HAP-1 (cell line): Measurements from ENCODE around the gene TARBP2.

Experiments used
- DNase-seq, 2 experiments: peaks; one replicate each; pipeline ENCODE4 v3.0.0-alpha.2; 2016 to 2020; ENCODE audit warnings: low spot score in 2 of 2
- H3K27me3 ChIP-seq: fragments of 250-450 bp; sonication (Bioruptor Pico); 2 replicates; pipeline ENCODE4 v1.5.1; 2020; ENCODE audit warnings: low read depth, mild to moderate bottlenecking, moderate library complexity
- H3K36me3 ChIP-seq: fragments of 250-450 bp; sonication (Bioruptor Pico); replicated peaks from 2 replicates; pipeline ENCODE4 v1.5.1; 2020; ENCODE audit warnings: mild to moderate bottlenecking
- H3K4me1 ChIP-seq: fragments of 250-450 bp; sonication (Bioruptor Pico); 2 replicates; pipeline ENCODE4 v1.5.1; 2020; ENCODE audit warnings: mild to moderate bottlenecking
- H3K4me3 ChIP-seq: fragments of 250-450 bp; sonication (Bioruptor Pico); 2 replicates; pipeline ENCODE4 v1.5.1; 2020; ENCODE audit warnings: mild to moderate bottlenecking, moderate library complexity
- H3K9me3 ChIP-seq: fragments of 250-450 bp; sonication (Bioruptor Pico); 2 replicates; pipeline ENCODE4 v1.5.1; 2020; ENCODE audit warnings: mild to moderate bottlenecking, moderate library complexity
- in situ Hi-C: fragments of 300-500 bp; cut with MboI; formaldehyde crosslinking; loops from 3 replicates; pipeline ENCODE4 v1.14.3; 2020; ENCODE audit warnings: low sequenced_read_pairs, inconsistent platforms, mixed read lengths

TARBP2 gene

GRCh38 chr12:53481939-53482586 is 19.0 kb upstream of the TARBP2 start:
- no peak for DNase-seq
- in situ Hi-C loops: no loop called here
- H3K27me3 ChIP-seq: no peaks in the 10 kb centered on the region
- no peak overlapping the region for H3K4me3 ChIP-seq
- no peaks in the 10 kb centered on the region for H3K9me3 ChIP-seq
- peaks cover 20% of the 10 kb centered on the region for H3K4me1 ChIP-seq
- H3K36me3 ChIP-seq: peaks cover 94% of the 10 kb centered on the region

DNA sequence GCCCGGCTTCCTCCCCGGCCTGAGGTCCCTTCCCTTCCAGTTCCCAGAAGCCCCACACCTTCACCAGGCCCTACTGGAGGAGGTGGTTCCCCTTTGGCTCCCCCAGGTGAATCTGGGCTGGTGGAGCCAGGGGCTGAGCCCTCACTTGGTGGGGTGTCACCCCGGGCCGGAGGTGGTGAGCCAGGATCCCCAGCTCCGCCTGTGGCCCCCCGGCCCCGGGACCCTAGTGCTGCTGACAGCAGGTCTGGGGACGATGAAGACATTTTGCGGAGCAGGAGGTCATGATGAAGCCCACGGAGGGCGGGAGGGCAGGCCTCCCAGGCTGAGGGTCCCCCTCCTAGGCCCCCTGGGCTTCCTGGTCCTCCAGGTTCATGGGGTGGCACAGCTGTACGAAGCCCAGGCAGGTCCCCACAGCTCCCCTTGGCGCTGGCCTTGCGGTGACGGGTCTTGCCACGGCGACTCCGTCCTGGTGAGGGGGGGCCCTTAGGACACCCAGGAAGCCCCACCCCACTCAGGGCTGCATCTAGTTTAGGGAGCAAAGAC is 18.4 kb upstream of the TARBP2 start:
- Histone ChIP-seq H3K4me3 (no peak overlapping the region), H3K4me1 (peaks cover 20% of the 10 kb centered on the region), H3K27me3 (no peaks in the 10 kb centered on the region), H3K9me3 (no peaks in the 10 kb centered on the region), H3K36me3 (peaks cover 94% of the 10 kb centered on the region)
- in situ Hi-C loops: no loop called here
- DNase-seq: no peak

DNA sequence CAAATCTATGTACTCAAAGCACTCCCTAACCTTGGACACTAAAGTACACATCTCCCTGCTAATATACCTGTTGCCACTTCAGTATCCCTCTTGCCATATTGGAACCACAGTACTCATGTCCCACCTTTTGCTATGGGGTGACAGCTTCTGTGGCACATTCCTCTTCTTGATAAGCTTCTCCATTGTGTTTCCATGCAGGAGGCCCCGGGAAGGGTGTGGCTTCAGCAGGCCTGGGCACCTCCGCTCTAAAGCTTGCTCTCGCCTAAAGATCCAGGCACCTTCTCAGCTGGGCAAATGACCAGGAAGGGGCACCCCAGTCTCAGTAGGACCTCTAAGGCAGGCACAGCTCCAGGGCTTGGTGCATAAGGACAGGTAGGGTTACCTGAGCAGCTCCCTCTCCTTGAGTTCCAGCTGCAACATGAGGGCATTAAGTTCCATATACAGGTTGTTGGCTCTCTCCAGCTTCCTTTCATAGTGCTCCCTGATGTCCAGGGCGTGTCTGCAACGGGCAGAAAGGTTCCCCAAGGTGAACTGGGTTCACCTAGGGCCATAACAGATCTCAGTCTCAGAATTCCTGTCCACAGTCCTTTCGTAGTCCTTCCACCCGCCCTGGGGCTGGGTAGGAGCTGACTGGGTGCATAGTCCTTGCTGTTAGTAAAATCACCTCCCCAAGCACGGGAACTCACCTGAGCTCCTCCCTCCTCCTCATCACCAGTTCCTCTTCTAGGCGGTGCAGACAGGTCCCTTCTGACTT is 17.7 kb upstream of the TARBP2 start:
- Histone ChIP-seq H3K4me1 (peaks cover 20% of the 10 kb centered on the region), H3K9me3 (no peaks in the 10 kb centered on the region), H3K27me3 (no peaks in the 10 kb centered on the region), H3K4me3 (no peak overlapping the region), H3K36me3 (peaks cover 93% of the 10 kb centered on the region)
- in situ Hi-C loops: no loop called here
- DNase-seq: no peak

DNA sequence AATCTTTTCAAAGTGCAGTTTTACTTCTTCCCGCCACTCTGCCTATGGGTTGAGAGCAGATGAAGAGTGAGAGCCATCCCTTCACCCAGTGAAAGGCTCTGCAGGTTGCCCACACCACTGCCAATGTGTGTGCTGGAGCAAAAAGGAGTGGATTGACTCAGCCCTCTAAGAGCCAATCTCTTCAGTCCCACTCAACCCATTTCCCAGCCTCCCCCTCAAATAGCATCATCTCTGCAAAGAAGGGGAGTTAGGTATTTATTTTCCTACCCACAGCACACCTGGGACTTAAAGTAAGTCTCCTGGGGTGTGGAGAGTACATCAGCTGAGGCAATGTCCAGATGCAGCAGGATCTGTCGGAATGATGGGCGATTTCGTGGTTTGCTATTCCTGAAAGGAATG is 17.1 kb upstream of the TARBP2 start:
- H3K36me3 ChIP-seq: peaks cover 87% of the 10 kb centered on the region
- no peak overlapping the region for H3K4me3 ChIP-seq
- in situ Hi-C loops: no loop called here
- H3K27me3 ChIP-seq: no peaks in the 10 kb centered on the region
- DNase-seq: no peak
- H3K4me1 ChIP-seq: peaks cover 17% of the 10 kb centered on the region
- H3K9me3 ChIP-seq: no peaks in the 10 kb centered on the region

DNA sequence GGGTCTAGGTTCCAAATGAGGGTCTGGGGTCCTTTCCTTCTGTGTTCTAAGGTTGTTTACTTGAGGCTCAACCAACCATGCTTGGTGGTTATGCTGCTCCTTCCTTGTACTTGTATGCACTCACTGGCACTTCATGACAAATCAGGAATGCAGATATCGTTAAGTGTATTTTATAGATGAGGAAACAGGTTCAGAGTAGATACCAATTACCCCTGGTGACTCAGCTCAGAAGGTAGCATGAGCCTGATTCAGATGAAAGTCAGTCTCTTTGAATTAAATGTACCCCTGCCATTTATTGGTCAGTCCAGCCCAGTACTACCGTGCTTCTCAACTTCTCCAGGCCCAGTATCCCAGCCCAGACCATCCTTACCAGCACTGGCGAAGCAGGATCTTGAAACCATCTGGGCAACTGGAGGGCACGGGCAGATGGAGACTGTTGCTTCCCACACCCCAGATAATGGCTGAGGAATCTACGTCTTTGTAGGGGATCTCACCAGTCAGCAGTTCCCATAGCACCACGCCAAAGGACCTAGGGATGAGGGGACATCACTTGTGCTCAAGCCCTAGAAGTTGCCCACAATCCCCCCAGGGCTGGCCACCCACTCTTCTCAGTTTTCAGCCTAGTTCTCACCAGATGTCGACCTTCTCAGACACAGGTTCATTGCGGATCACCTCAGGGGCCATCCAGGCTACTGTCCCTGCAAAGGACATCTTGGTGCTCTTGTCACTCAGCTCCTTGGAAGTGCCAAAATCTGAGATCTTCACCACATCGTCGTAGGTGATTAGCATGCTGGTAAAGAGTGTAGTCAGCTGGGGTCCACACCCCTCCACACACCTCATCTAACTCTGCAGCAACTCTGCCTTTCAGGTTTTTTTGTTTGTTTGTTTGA is 16.2 kb upstream of the TARBP2 start:
- H3K27me3 ChIP-seq: no peaks in the 10 kb centered on the region
- no peaks in the 10 kb centered on the region for H3K9me3 ChIP-seq
- DNase-seq: no peak
- in situ Hi-C loops: no loop called here
- no peak overlapping the region for H3K4me3 ChIP-seq
- H3K4me1 ChIP-seq: peaks cover 11% of the 10 kb centered on the region
- H3K36me3 ChIP-seq: peaks cover 79% of the 10 kb centered on the region

DNA sequence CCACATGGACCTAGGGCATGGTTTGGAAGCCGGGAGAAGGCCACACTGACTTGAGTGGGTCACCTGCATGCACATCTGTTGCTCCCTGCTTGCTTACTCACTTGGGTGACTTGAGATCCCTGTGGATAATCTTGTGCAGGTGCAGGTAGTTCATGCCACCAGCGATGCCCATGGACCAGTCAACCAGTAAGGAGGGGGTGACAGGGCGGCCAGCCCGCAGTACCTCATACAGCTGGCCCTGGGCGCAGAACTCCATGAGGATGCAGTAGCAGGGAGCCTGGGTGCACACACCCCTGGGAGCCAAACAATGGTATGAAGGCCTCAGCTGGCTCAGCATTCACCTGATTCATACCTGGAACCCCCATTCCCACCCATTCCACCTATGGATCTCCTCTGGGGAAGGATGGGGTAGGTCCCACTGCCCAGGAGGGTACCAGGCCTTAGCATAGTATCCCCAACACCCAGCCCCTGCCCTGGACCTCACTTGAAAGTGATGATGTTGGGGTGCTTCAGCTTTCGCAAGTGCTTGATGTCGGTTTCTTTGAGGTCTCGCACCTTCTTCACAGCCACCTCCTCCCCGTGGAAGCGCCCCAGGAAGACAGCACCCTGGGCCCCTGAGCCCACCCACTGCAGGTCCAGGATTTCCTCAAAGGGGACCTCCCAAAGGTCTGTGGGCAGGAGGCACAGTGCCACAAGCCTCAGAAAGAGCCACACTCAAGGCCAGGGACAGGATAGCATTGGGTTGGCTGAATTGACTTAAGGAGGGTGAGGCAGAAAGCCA is 14.9 kb upstream of the TARBP2 start:
- H3K36me3 ChIP-seq: peaks cover 72% of the 10 kb centered on the region
- no peaks in the 10 kb centered on the region for H3K9me3 ChIP-seq
- in situ Hi-C loops: no loop called here
- no peak overlapping the region for H3K4me3 ChIP-seq
- H3K27me3 ChIP-seq: no peaks in the 10 kb centered on the region
- no peak for DNase-seq
- peaks cover under 1% of the 10 kb centered on the region; the same call in 1 of the 2 replicates for H3K4me1 ChIP-seq

GRCh38 chr12:53486736-53487487 is 14.2 kb upstream of the TARBP2 start:
- Histone ChIP-seq H3K36me3 (peaks cover 64% of the 10 kb centered on the region), H3K4me3 (no peak overlapping the region), H3K9me3 (no peaks in the 10 kb centered on the region), H3K4me1 (no peaks in the 10 kb centered on the region), H3K27me3 (no peaks in the 10 kb centered on the region)
- DNase-seq: no peak
- in situ Hi-C loops: no loop called here

DNA sequence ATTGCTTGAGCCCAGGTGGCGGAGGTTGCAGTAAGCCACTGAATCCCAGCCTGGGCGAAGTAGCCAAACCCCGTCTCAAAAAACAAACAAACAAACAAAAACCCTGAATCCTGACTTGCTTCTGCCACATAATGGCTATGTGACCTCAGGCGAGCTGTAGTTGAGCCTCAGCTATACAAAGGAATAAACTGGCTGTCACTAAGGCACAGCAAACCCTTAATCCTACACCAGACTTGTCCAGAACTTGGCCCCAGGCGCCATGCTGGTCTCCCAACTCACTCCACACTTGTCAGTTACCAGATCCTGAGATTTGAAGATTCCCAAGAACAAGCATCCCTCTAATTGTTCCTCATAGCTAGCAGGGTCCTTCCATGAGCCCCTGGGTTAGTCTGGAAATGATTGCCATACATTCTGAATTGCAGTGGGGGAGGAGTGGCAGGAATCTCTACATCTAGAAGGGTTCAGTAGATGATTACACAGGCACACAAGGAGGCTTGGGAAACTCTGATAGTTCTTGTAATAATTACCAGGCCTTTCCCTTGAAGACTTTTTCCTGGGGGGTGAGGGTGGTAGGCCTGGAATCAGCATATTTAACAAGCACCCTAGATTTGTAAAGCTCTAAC is 11.7 kb upstream of the TARBP2 start:
- Histone ChIP-seq H3K27me3 (no peaks in the 10 kb centered on the region), H3K4me3 (no peak overlapping the region), H3K36me3 (peaks cover 39% of the 10 kb centered on the region), H3K4me1 (peaks cover 7% of the 10 kb centered on the region; the same call in 1 of the 2 replicates), H3K9me3 (no peaks in the 10 kb centered on the region)
- DNase-seq: no peak
- in situ Hi-C loops: no loop called here

DNA sequence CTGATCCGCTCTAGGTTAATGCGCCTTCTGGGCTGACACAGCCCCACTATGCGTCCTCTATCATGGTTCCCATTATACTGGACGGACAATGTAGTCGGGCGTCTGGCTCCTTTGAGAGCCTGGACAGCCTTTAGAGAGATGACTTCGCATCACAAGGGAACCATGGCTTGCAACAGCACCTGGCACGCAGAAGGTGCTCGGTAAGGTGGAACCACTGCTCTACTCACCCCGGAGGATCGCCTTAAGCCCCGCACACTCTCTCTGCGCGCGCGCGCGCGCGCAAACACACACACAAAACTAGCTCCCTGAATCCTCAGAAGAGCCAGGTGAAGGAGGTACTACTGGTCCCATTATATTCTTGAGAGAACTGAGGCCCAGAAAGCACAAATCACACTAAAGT is 8.9 kb upstream of the TARBP2 start:
- in situ Hi-C loops: no loop called here
- H3K9me3 ChIP-seq: no peaks in the 10 kb centered on the region
- H3K4me1 ChIP-seq: peaks cover 9% of the 10 kb centered on the region; the same call in 1 of the 2 replicates
- no peak for DNase-seq
- peaks cover 11% of the 10 kb centered on the region for H3K36me3 ChIP-seq
- peak overlapping the region; percentile 39 for H3K4me3 ChIP-seq
- H3K27me3 ChIP-seq: no peaks in the 10 kb centered on the region

- H3K4me1 ChIP-seq: peaks cover 9% of the 10 kb centered on the region; the same call in 1 of the 2 replicates
- H3K4me3 ChIP-seq: peak overlapping the region; percentile 39
- no peaks in the 10 kb centered on the region for H3K27me3 ChIP-seq
- in situ Hi-C loops: no loop called here
- peak; percentile 72 to 96 for DNase-seq
- H3K36me3 ChIP-seq: peaks cover 3% of the 10 kb centered on the region
- H3K9me3 ChIP-seq: no peaks in the 10 kb centered on the region
Measured at GRCh38 chr12:53492830-53493609, 8.1 kb upstream of the TARBP2 start.

- no peak for DNase-seq
- Histone ChIP-seq H3K9me3 (no peaks in the 10 kb centered on the region), H3K36me3 (no peaks in the 10 kb centered on the region), H3K4me1 (peaks cover 9% of the 10 kb centered on the region; the same call in 1 of the 2 replicates), H3K27me3 (no peaks in the 10 kb centered on the region), H3K4me3 (peak overlapping the region; percentile 39)
- in situ Hi-C loops: no loop called here
Measured at GRCh38 chr12:53493610-53494391, 7.3 kb upstream of the TARBP2 start.
